Anterior cingulate cortex (tissue), 58 donors: ENCODE data around the gene PI4KA.
"Not testable (repeated sequence)": the region's sequence is repeated elsewhere in the genome, so short reads cannot be mapped to it uniquely, and the experiment has no call there.

Source experiments
- DNase-seq, 58 donors: peaks; one replicate each; lab custom pipeline; 2025; lab: John Stamatoyannopoulos, UW

The PI4KA gene

DNA sequence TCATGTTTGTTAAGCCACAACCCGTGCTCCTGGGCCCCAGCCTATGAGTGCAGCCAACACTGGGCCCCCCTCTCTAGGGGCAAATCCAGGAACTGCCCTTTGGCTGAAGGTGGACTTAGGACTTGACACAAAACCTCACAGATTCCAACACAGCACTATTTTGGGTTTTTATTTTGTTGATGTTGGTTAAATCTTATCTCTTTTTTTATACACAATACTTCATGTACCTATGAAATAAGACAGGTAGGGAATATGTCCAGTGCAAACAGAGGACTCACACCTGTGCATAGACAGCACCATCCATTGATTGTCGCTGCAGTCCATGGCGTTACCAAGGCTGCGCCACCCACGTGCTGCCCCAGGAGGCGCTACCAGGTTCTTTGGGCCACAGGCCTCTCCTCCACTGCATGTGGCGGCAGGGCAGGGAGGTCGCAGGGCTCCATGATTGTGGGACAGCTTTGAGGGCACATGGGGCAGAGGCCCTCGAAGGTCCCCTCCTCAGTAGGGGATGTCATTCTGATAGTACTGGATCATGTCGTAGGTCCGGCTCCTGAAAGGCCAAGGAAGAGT lies 151.0 kb downstream of the PI4KA start:
- DNase-seq, result not testable (repeated sequence)

DNA sequence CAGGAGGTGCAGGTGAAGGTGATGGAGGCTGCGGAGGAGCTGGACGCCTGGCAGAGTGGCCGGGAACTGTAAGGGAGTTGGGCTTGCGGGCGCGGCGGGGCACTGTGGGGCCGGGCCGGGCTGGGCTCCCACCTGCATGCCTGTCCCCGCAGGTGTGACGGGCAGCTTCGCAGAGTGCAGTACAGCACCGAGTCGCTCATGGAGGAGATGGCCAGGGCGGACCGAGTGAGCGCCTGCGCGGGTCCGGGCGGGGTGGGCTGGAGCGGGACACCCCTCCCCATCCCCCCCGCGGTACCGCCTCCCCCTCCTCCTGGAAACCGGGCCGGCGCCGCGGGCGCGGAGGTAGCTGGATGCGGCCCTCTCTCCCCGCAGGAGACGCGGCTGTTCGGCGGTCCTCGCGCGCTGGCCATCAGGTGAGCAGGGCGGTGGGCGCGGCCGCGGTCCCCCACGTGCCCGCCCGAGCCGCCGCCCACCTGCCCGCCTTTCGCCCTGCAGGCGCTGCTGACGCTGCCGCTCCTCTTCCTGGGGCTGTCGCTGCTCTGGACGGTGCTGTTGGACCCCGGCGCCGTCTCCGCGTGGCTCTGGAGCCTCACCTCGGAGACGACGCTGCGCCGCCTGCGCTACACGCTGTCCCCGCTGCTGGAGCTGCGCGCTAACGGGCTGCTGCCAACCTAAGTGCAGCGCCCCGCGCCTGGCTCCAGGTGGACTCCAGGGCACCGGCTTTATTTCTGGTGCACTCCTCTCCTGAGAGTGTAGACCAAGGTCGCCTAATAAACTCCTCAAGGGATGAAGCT lies 154.6 kb downstream of the PI4KA start:
- not testable (repeated sequence) for DNase-seq

DNA sequence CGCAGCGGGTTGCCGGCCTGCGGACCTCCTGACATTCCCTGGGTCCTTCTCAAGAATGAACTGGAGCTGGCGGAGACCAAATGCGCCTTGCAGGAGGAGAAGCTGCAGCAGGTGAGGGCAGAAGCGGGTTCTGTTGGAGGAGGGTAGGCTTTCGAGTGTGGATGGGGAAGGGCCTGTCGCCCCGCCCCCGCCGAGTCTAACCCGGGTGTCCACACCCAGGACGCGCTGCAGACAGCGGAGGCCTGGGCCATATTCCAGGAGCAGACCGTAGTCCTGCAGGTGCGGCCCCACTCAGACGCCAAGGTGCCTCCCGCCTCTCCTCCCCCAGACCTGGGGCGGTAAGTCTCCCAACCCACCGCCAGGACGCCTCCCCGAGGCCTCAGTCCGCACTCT lies 155.2 kb downstream of the PI4KA start:
- not testable (repeated sequence) for DNase-seq

DNA sequence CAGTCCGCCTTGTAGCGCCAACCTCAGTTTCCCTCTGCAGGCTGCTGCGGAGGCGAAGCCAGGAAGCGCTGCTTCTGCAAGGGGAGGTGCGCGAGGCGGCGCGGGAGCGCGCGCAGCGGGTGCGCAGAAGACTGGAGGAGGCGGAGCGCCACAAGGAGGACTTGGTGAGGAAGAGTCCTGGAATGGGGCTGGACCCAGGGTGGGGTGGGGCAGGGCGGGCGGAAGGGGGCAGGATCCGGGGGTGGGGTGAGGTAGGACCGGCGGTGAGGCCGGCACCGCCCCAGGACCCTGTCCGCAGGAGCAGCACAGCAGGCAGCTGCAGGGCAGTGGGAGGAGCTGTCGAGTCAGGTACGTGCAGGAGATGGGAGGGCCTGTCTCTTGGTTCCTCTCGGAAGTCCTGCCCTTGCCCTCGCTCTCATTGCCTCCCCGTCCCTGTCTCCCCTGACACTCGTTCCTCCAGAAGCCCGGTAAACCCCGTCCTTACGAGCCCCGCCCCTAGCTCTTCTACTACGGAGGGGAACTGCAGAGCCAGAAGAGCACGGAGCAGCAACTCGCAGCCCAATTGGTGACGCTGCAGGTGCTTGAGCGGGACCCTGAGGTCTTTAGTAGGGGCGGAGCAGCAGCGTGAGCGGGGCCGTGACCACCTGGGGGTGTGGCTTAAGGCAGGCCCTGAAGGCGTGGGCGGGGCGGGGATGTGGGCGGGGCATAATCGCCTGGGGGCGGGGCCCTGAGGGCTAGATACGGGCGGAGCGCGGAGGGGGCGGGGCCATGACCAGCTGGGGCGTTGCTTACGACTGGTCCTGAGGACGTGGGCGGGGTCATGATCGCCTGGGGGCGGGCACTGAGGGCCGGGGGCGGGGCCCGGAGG lies 155.8 kb downstream of the PI4KA start:
- peak in 57 of 58 donors; percentile 37 to 96 (median 89) for DNase-seq

DNA sequence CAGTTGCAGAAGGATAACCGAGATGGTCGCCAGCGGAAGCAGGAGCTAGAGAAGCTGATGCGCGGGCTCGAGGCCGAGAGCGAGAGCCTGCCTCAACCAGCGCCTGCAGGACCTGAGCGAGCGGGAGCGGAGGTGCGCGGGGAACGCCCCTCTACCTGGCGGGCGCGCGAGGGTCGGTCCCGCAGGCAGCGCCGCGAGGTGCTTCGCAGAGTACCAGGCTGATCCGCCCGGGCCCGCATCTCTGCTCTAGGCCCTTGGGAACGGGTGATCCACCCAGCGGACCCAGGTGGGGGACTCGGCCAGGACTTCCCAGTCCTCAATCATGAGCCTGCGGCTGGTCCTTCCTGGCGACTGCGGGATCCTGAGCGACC lies 156.5 kb downstream of the PI4KA start:
- DNase-seq, result not testable (repeated sequence)

DNA sequence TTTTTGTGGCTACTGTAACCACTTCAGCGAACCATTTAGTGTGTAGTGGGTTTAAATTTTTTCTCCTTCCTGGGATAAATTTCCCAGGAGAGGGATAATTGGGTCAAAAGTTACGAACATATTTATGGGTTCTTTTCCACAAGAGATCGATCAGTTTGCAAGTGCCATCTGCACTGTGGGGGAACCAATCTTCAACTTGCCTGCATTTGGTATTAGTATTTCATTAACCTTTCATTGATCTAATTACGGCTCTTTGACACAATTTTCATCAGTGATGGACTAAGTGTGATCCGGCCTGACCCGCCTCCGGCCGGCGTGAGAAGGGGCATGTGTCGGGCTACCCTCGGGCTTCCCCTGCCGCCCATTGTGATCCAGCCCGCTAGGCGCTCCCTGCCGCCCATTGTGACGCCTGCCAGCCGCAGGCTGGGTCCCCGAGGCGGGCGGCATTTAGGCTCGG lies 156.9 kb downstream of the PI4KA start:
- DNase-seq, result not testable (repeated sequence)

DNA sequence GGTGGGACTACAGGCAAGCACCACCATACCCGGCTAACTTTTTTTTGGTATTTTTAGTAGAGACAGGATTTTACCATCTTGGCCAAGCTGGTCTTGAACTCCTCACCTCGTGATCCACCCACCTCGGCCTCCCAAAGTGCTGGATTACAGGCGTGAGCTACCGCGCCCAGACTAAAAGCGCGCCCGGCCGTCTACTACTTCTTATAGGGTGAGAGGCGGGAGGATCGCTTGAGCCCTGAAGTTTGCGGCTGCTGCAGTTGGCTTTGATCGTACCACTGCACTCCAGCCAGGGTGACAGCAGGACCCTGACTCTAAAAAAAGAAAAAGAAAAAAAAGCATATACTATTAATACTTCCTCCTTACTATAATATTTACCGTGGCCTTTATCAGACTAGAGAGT lies 158.3 kb downstream of the PI4KA start:
- not testable (repeated sequence) for DNase-seq

DNA sequence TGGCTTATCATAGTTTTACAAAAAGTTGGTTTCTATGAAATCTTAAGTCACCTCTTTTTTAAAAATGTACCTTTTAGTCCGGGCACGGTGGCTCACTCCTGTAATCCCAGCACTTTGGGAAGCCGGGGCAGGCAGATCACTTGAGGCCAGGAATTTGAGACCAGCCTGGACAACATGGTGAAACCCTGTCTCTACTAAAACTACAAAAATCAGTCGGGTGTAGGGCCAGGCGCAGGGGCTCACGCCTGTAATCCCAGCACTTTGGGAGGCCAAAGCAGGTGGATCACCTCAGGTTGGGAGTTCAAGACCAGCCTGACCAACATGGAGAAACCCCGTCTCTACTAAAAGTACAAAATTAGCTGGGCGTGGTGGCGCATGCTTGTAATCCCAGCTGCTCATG lies 158.8 kb downstream of the PI4KA start:
- not testable (repeated sequence) for DNase-seq

DNA sequence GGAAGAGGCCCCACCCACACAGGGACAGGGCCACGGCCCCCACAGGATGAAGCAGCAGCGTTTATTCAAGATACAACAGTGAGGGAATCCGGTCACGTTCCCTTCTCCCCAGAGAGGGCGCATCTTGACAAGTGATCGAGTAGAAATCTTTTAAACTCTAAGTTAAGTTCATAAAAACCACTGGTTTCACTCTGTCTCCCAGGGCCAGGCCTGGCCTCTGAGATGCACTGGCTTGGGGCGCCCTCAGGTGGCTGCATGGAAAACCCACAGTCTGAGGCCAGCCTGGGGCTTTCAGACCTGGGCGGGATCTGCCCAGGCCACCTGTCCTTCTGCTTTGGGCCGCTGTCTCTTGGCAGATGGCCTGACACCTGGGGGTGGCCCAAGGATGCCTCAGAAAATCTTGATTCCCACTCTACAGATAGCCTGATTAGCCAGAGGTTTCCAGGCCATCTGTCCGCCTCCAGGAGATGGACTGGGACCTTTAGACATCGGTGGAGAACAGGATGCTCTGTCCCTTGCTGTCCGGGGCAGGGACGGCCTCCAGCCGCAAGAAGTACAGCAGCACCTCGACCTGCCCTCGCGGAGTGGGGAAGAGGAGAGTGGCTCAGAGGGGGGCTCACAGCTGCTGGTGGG lies 161.0 kb downstream of the PI4KA start:
- DNase-seq, result peak in 44 of 58 donors; percentile 13 to 79 (median 50)

DNA sequence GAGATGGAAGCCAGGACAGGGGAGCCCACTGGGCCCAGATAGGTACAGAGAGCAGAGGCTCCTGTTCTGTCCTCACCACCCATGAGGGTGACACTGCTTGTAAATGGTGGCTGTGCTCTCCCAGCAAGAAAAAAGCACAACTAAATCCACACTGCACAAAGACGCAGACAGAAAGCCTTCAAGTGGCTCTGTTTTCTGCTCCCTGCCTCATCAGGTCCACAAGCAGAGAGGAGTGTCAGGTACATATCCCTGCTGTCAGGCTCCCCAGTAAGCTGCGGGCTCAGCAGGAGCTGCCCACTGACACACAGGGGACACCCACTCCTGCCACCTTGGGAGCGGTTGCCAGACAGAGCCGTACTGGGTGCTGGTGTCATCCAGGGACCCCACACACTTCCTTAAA lies 162.6 kb downstream of the PI4KA start:
- DNase-seq, result not testable (repeated sequence)

DNA sequence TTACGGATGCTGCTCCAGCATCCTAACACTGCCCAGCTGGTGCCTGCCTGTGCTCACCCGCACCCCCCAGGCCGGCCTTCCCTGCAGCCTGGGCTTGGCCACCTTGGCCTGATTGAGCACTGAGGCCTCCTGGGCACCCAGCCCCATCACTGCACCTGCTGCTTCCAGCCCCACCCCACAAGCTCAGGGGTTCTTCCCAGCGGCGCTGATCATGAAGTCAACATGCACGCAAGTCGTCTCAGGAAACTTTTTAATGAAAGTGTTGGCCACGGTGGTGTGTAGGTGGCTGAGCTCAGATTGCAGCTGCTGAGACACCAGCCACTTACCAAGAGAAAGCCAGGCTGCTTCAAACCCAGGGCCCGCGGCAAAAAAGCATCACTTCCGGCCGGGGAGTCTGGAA lies 163.4 kb downstream of the PI4KA start:
- not testable (repeated sequence) for DNase-seq

DNA sequence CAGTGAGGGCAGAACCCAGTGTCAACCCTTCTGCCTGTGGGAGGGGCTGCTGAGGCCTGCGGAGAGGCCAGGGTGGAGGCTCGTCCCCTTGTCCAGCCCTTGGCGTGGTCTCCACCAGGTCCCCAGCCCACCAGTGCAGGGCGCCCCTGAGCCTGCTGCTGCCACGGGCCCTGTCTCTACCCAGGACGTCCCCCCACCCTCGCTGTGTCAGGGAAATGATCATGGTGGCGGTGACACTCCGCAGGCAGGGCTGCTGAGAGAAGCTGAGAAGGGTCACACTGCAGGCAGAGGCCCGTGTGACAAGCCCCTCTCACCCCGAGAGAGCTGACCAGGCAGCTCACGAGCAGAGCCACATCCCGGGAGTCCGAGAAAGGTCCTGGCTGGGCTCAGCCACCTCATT lies 164.4 kb downstream of the PI4KA start:
- not testable (repeated sequence) for DNase-seq

DNA sequence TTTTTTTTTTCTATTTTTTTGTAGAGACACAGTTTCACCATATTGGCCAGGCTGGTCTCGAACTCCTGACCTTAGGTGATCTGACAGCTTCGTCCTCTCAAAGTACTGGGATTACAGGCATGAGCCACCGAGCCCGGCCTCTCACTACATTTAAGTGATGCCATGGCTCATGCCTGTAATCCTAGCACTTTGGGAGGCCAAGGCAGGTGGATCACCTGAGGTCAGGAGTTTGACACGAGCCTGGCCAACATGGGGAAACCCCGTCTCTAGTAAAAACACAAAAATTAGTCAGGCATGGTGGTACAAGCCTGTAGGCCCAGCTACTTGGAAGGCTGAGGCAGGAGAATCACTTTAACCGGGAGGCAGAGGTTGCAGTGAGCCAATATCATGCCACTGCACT lies 165.7 kb downstream of the PI4KA start:
- not testable (repeated sequence) for DNase-seq

DNA sequence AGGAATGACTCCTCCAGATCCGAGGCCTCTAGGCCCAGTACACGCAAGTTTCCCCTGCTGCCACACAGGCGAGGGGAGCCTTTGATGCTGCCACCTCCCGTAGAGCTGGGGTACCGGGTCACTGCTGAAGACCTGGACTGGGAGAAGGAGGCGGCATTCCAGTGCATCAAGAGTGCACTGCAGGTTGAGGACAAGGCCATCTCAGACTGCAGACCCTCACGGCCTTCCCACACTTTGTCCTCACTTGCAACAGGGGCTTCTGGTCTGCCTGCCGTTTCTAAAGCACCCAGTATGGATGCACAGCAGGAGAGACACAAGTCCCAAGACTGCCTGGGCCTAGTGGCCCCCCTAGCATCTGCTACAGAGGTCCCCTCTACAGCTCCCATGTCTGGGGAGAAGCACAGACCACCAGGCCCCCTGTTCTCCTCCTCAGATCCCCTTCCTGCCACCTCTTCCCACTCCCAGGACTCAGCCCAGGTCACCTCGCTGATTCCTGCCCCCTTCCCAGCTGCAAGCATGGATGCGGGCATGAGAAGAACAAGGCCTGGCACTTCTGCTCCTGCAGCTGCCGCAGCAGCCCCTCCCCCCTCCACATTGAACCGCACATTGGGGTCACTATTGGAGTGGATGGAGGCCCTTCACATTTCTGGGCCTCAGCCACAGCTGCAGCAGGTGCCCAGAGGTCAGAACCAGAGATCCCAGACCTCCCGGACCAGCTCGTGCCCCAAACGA lies 167.9 kb downstream of the PI4KA start:
- not testable (repeated sequence) for DNase-seq

DNA sequence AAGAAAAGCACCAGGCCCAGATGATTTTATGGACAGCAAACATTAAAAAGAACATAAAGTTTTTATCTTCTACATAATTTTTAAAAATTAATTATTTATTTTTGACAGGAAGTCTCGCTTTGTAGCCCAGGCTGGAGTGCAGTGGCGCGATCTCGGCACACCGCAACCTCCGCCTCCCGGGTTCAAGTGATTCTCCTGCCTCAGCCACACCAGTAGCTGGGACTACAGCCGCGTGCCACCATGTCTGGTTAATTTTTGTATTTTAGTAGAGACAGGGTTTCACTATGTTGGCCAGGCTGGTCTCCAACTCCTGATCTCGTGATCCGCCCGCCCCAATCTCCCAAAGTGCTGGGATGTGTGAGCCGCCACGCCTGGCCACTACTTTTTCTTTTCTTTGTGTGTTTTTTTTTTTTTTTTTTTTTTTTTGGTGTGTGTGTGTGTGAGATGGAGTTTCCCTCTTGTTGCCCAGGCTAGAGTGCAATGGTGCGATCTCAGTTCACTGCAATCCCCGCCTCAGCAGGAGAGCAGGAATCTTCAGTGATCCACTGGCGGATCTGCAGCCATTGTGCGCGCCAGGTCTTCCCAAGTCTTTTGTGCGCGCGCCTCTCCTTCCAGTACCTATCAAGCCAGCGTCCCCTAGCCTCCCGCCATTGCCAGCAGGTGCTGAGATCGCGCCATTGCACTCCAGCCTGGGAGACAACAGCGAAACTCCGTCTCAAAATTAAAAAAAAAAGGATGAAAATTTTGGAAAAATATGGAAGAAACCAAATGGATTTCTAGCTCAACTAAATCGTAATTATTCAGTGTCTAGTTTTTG lies 171.0 kb downstream of the PI4KA start:
- DNase-seq, result not testable (repeated sequence)

DNA sequence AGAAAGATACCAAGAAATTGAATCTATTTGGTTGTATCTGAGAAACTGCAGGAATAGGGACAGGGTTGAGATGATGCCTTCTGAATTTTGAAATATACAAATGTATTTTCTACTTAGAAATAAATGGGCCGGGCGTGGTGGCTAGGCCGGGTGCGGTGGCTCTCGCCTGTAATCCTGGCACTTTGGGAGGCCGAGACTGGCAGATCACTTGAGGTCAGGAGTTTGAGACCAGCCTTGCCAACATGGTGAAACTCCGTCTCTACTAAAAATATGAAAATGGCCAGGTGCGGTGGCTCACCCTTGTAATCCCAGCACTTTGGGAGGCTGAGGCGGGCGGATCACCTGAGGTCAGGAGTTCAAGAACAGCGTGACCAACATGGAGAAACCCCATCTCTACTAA lies 172.8 kb downstream of the PI4KA start:
- DNase-seq, result not testable (repeated sequence)

DNA sequence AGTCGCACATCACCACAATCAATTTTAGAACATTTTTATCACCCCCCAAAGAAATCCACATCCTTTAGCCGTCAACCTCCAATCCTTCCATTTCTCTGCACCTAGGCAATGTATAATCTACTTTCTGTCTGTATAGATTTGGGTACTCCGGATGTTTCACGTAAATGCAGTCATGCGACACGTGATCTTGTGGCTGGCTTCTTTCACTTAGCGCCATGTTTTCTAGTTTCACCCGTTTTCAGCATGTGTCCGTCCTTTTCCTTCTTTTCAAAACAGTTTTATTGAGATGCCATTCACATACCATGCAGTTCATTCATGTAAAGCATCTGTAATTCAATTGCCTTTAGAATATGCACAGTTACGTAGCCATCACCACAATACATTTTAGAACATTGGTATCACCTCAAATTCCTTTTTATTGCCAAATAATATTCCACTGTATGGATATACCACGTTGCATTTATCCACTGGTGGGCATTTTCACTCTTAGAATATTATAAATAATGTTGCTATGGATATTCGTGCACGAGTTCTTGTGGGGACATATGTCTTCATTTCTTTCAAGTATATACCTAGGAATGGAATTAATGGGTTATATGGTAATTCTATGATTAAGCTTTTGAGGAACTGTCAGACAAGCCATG lies 179.7 kb downstream of the PI4KA start:
- DNase-seq, result not testable (repeated sequence)

DNA sequence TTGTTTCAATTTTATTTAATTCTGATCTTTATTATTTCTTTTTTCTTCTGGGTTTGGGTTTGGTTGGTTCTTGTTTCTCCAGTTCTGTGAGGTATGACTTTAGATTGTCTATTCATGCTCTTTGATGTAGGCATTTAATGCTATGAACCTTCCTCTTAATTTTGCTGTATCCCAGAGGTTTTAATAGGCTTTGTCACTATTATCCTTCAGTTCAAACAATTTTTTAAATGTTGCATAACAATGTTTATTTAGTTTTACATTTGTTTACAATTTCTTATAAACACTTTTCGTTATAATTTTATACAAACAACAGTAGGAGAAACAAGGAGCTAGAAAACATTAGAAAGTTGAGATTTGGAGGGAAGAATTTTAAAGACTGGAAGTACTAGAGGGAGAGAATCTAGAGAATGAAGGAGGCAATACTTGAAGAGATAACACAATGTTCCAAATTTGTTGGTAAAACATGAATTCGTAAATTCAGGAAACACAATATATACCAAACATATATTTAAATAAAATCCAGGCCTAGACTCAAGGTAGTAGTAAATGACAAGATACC lies 180.8 kb downstream of the PI4KA start:
- DNase-seq, result no peak
